ENCODE results near the gene MARS2. TPM values are rescaled to one million over a fixed set of nuclear protein-coding genes. Genes with fewer than 3 reads are reported as not detected.
"Not testable (repeated sequence)": the region's sequence is repeated elsewhere in the genome, so short reads cannot be mapped to it uniquely, and the experiment has no call there.

Gene MARS2
- total RNA-seq, 3 donors from 2014 or later = 7.7 to 11.2 (median 10.3) TPM

- TF ChIP-seq CTCF (IDR thresholded peaks at IDR 0.05) = no peak
- Histone ChIP-seq H3K4me1 (ENCODE audit: low read depth) (no peaks in the 10 kb centered on the region), H3K36me3 (ENCODE audit: low read depth) (no peaks in the 10 kb centered on the region), H3K9me3 (no peaks in the 10 kb centered on the region), H3K4me3 (no peak overlapping the region)
- intact Hi-C loops (cut with DNase I, micrococcal nuclease) = no loop called here
- no peak for DNase-seq
- no peak for ATAC-seq
These were observed 21.8 kb downstream of the MARS2 start for GRCh38 chr2:197727011-197727410.

GRCh38 chr2:197728555-197729544 lies 23.7 kb downstream of the MARS2 start:
- H3K36me3 ChIP-seq (ENCODE audit: low read depth); H3K4me1 ChIP-seq (ENCODE audit: low read depth); H3K4me3 ChIP-seq; H3K9me3 ChIP-seq; intact Hi-C loops (cut with DNase I, micrococcal nuclease); ATAC-seq: not testable (repeated sequence)
- peak in 1 of 3 donors; percentile 39 for DNase-seq

GRCh38 chr2:197740200-197740599 lies 35.0 kb downstream of the MARS2 start:
- no peak for ATAC-seq
- intact Hi-C loops (cut with DNase I, micrococcal nuclease) = no loop called here
- no peak for DNase-seq
- Histone ChIP-seq H3K9me3 (no peaks in the 10 kb centered on the region), H3K4me1 (ENCODE audit: low read depth) (no peaks in the 10 kb centered on the region), H3K36me3 (ENCODE audit: low read depth) (no peaks in the 10 kb centered on the region), H3K4me3 (no peak overlapping the region)
- TF ChIP-seq CTCF (IDR thresholded peaks at IDR 0.05) = no peak

Other genes starting within 250 kb of the MARS2 start
- 100 to 1,000 TPM; 162 to 219 (median 172) TPM for gene HSPD1, start 205.5 kb upstream of the MARS2 start, total RNA-seq
- 100 to 1,000 TPM in 1 of 3 donors, 10 to 100 TPM in 2; 79.0 to 106 (median 84.8) TPM for gene HSPE1, start 205.0 kb upstream of the MARS2 start, total RNA-seq
- gene MOB4, start 189.3 kb upstream of the MARS2 start, total RNA-seq = 10 to 100 TPM; 17.6 to 26.9 (median 26.4) TPM
- 1 to 10 TPM; 1.9 to 5.5 (median 2.0) TPM for gene RFTN2, start 29.8 kb upstream of the MARS2 start, total RNA-seq
- gene BOLL, start 80.0 kb downstream of the MARS2 start, total RNA-seq = under 1 TPM in 1 of 3 donors, not detected in 2; 0.14 TPM
- gene PLCL1, start 99.2 kb downstream of the MARS2 start, total RNA-seq = 10 to 100 TPM in 1 of 3 donors, 1 to 10 TPM in 2; 1.6 to 10.6 (median 2.0) TPM